T47D (cell line): ENCODE results near the gene OLFML2B.

Source experiments
- DNase-seq, 2 experiments: peaks; one replicate each; pipeline versions ENCODE4 v3.0.0 to v3.0.0-alpha.2; 2011 to 2012; ENCODE audit warnings: low read depth in 1 of 2, low spot score in 1 of 2
- JUND ChIP-seq: IDR thresholded peaks from 2 replicates; pipeline ENCODE4 v1.6.1; 2012; ENCODE audit warnings: low read depth
- in situ Hi-C: cut with HindIII; loops from 2 replicates; pipeline ENCODE4 v1.10.0; 2016; ENCODE audit warnings: low sequenced_read_pairs, low pct_unique_long_range_greater_than_20kb

The OLFML2B gene

GRCh38 chr1:161953256-161953920, 70.3 kb downstream of the OLFML2B start:
- no peak for DNase-seq
- in situ Hi-C loops: no loop called here
- no peak for TF ChIP-seq JUND

GRCh38 chr1:161952607-161953172, 71.0 kb downstream of the OLFML2B start:
- in situ Hi-C loops: no loop called here
- TF ChIP-seq JUND: no peak
- no peak for DNase-seq

GRCh38 chr1:161951646-161952045, 72.0 kb downstream of the OLFML2B start:
- no peak for TF ChIP-seq JUND
- DNase-seq: no peak
- in situ Hi-C loops: no loop called here

DNA sequence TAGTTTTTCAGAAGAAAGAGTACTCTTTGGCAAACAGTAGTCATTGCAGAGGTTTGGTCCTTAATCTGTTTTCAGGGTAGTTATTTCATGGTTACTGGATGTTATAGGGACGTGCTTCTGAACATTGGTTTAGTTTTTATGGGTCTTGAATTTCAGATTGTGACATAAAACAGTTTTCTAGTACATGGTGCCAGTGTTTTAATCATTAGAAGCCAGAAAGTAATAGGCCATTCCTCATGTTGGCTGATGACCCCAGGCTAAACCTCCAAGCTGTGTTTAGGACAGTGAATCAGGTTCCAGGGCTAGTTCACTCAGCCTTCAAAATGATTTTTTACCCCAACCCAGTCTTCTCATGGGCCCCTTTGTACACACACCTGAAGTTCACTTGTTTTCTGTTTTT, 73.3 kb downstream of the OLFML2B start:
- in situ Hi-C loops: no loop called here
- no peak for DNase-seq
- no peak for TF ChIP-seq JUND

DNA sequence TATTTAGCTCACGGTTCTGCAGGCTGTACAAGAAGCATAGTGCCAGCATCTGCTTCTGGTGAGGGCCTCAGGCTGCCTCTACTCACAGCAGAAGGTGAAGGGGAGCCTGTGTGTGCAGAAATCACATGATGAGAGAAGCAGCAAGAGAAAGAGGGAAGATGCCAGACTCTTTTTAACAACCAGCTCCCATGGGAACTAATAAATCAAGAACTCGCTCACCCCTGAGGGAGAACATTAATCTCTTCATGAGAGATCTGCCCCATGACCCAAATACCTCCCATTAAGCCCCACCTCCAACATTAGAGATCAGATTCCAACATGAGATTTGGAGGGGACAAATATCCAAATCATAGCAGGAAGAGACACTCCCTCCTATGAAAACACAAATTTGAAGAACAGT, 74.1 kb downstream of the OLFML2B start:
- in situ Hi-C loops: no loop called here
- TF ChIP-seq JUND: no peak
- no peak for DNase-seq

GRCh38 chr1:161948435-161948834, 75.2 kb downstream of the OLFML2B start:
- in situ Hi-C loops: no loop called here
- no peak for TF ChIP-seq JUND
- no peak for DNase-seq

GRCh38 chr1:161946071-161946987, 77.3 kb downstream of the OLFML2B start:
- TF ChIP-seq JUND: no peak
- in situ Hi-C loops: no loop called here
- DNase-seq: no peak

GRCh38 chr1:161945306-161946060, 78.2 kb downstream of the OLFML2B start:
- no peak for TF ChIP-seq JUND
- in situ Hi-C loops: no loop called here
- DNase-seq: no peak

GRCh38 chr1:161944381-161944780, 79.3 kb downstream of the OLFML2B start:
- in situ Hi-C loops: no loop called here
- no peak for TF ChIP-seq JUND
- DNase-seq: no peak

GRCh38 chr1:161943737-161944136, 79.9 kb downstream of the OLFML2B start:
- TF ChIP-seq JUND: no peak
- in situ Hi-C loops: no loop called here
- DNase-seq: no peak

DNA sequence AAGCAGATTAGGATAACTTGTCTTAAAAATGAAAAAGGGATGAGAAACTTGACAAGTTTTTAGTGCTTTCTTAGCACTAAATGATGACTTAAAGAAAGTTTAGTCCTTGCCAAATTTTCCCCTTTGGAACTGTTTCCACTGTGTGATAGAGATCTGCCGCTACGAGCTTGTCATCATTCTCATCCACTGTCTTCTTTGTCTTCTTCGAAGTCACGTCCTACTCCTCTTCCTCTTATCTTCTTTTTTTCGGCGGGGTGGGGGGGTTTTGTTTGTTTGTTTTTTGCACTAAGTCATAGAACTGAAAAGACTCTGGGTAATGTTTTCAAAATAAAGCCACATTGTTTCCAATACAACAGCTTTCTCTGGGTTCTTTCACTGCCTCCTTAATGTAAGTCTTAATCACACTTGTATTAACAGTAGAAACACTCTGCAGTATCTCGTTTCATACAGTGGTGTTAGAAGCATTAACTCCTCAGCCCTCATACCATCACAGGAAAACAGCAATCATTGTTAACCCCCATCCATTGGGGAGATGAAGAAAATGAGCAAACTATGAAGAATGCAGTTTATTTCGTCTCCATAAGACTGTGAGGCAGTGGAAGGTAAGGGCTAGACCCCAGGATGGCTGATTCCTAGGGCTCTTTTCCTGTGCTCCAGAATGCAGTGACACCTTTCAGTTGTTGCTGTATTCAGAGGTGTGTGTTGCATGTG, 81.8 kb downstream of the OLFML2B start:
- no peak for TF ChIP-seq JUND
- in situ Hi-C loops: no loop called here
- no peak for DNase-seq
